Fibroblast of pulmonary artery (primary cell): ENCODE results near the gene KDELR3.

Experiments
- DNase-seq: peaks from one replicate; pipeline ENCODE4 v3.0.0-alpha.2; 2010; ENCODE audit warnings: low read depth
- H3K4me3 ChIP-seq: replicated peaks from 2 replicates; pipeline ENCODE4 v1.5.1; 2011; ENCODE audit warnings: low read depth, mild to moderate bottlenecking, control low read depth, low read length, moderate library complexity
- TF ChIP-seq, protein P1 (sequence below): IDR thresholded peaks from 2 replicates; pipeline ENCODE4 v1.5.1; 2011; ENCODE audit warnings: mild to moderate bottlenecking, control low read depth, low read length, inconsistent platforms; ENCODE audit errors: missing control alignments

Gene KDELR3

DNA sequence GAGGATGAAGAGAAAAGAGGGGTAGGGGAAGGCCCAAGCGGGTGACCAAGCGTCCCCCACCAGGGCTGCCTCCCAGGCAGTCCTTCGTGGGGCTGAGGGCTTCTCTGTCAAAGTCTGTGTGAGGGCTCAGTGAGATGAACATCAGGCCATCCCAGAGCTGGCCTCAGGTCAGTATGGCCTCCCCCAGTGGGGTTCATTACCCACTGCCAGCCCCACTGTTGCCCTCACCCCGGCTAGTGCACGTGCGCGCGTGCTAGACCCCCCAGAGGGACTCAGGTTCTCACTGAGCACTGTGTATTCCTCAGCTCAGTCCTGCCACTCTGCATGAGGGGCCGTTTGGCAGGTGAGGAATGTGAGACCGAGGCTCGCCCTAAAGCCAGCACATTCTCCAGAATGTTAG, 3.3 kb downstream of the KDELR3 start:
- TF ChIP-seq, protein P1, sequence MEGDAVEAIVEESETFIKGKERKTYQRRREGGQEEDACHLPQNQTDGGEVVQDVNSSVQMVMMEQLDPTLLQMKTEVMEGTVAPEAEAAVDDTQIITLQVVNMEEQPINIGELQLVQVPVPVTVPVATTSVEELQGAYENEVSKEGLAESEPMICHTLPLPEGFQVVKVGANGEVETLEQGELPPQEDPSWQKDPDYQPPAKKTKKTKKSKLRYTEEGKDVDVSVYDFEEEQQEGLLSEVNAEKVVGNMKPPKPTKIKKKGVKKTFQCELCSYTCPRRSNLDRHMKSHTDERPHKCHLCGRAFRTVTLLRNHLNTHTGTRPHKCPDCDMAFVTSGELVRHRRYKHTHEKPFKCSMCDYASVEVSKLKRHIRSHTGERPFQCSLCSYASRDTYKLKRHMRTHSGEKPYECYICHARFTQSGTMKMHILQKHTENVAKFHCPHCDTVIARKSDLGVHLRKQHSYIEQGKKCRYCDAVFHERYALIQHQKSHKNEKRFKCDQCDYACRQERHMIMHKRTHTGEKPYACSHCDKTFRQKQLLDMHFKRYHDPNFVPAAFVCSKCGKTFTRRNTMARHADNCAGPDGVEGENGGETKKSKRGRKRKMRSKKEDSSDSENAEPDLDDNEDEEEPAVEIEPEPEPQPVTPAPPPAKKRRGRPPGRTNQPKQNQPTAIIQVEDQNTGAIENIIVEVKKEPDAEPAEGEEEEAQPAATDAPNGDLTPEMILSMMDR = no peak
- no peak for DNase-seq
- H3K4me3 ChIP-seq = no peak overlapping the region

GRCh38 chr22:38474003-38474607, 6.2 kb downstream of the KDELR3 start:
- no peak for DNase-seq
- TF ChIP-seq, protein P1 = no peak
- H3K4me3 ChIP-seq = no peak overlapping the region

DNA sequence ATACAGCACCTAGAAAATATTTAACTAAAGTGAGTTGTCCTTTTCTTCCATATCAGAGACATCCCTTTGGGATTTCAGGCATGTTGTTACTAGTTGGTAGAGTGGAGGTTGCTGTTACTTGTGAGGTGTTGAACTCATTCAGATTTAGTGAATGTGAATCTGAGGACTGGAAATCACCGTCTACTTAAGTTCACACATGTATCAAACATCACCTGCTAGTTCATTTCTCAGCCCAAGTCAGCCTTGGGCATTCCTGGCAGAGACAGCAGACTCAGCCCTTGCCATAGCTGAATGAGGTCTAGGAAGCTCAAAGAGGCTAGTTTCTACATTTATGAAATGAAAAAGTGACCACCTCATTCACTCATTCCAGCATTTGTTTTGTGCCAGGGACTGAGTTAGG, 9.7 kb downstream of the KDELR3 start:
- TF ChIP-seq, protein P1 = no peak
- H3K4me3 ChIP-seq = no peak overlapping the region
- DNase-seq = no peak

GRCh38 chr22:38479096-38479837, 11.4 kb downstream of the KDELR3 start:
- TF ChIP-seq, protein P1 = no peak
- no peak for DNase-seq
- H3K4me3 ChIP-seq = no peak overlapping the region

DNA sequence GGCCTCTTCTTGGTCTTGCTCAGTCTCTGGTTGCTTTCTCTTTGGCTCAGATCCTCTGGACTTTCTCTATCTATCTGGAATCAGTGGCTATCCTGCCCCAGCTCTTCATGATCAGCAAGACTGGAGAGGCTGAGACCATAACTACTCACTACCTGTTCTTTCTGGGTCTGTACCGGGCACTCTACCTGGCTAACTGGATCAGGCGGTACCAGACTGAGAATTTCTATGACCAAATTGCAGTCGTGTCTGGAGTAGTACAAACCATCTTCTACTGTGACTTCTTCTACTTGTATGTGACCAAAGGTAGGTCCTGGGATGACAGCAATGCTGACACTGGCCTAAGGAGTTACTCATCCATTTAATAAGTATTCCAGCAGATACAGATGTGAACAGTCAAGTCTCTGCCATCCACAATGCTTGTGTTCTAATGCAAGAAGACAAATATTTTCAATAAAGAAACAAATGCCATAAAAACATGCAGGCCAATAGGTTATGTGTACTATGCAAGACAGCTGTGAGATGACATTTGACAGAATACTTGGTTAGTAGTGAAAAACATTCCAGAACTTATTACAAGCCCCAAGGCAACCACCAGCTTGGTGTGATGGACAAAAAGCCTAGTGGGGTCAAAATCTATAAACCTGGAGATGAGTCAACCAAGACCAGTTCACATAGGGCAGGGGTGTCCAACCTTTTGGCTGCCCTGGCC, 13.4 kb downstream of the KDELR3 start:
- DNase-seq = no peak
- no peak overlapping the region for H3K4me3 ChIP-seq
- TF ChIP-seq, protein P1 = no peak

- no peak for DNase-seq
- TF ChIP-seq, protein P1 = no peak
- no peak overlapping the region for H3K4me3 ChIP-seq
These were observed 14.0 kb downstream of the KDELR3 start for GRCh38 chr22:38481871-38482332.
